Subcutaneous adipose tissue (tissue), 4 donors: Measurements from ENCODE around the gene OSBPL7. TPM values are rescaled to one million over a fixed set of nuclear protein-coding genes. Genes with fewer than 3 reads are reported as not detected.

Source experiments
- CTCF ChIP-seq: fragments of 450-650 bp; IDR thresholded peaks from one replicate; pipeline ENCODE4 v1.5.1; 2016; ENCODE audit warnings: low read depth, mild to moderate bottlenecking, control low read depth, antibody characterized with exemption, moderate library complexity
- total RNA-seq, 4 donors: library from RNA; depleted of rRNA; stranded (reverse); fragments of >200 nt; gene quantifications; one replicate each; pipeline ENCODE4 v1.1.0, GENCODE V29; 2016

The OSBPL7 gene
- total RNA-seq, 4 donors from 2014 or later, result 2.2 to 4.1 (median 2.5) TPM

GRCh38 chr17:47840742-47841487, 19.3 kb upstream of the OSBPL7 start, which contains the start of gene SCRN2:
Gene SCRN2 (minus strand): TSS chr17:47841273. CDS start chr17:47840843, 430 bp downstream.
- no peak for TF ChIP-seq CTCF

GRCh38 chr17:47840001-47840741, 18.6 kb upstream of the OSBPL7 start:
- TF ChIP-seq CTCF, result no peak

- no peak for TF ChIP-seq CTCF
Observed at GRCh38 chr17:47839071-47839470, 17.5 kb upstream of the OSBPL7 start.

GRCh38 chr17:47838636-47839035, 17.0 kb upstream of the OSBPL7 start:
- no peak for TF ChIP-seq CTCF

- no peak for TF ChIP-seq CTCF
Observed at GRCh38 chr17:47837401-47838039, 15.9 kb upstream of the OSBPL7 start.

- no peak for TF ChIP-seq CTCF
Observed at GRCh38 chr17:47836601-47837000, 15.0 kb upstream of the OSBPL7 start.

GRCh38 chr17:47834756-47835155, 13.2 kb upstream of the OSBPL7 start:
- no peak for TF ChIP-seq CTCF
